ENCODE results near the gene SNCB. TPM values are rescaled to one million over a fixed set of nuclear protein-coding genes. Genes with fewer than 3 reads are reported as not detected.

SNCB gene
- total RNA-seq, 1 donor from 2014 or later, result not detected

DNA sequence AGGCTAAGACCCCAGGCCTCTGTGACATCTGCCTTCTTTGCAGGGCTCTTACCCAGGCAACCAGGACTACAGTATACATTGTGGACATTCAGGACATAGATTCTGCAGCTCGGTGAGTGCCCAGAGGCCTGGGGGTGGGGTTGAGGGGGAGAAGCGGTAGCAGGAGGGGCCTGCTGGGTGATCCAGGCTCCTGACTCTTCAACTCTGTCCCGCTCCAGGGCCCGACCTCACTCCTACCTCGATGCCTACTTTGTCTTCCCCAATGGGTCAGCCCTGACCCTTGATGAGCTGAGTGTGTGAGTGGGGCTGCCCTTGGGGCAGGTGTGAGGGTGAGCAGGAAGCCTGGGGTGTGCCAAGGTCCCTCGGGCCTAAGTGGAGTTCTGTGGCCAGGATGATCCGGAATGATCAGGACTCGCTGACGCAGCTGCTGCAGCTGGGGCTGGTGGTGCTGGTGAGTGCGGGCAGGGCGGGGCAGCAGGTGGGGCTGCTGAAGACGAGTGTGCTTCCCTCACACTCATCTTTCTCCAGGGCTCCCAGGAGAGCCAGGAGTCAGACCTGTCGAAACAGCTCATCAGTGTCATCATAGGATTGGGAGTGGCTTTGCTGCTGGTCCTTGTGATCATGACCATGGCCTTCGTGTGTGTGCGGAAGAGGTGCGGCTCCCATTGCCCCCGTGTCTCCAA is 40.2 kb downstream of the SNCB start:
- no peak for DNase-seq
- no peak for ATAC-seq
- intact Hi-C loops (cut with micrococcal nuclease), result no loop called here

- no peak for DNase-seq
- no peak for ATAC-seq
- intact Hi-C loops (cut with micrococcal nuclease), result no loop called here
These were observed 41.1 kb downstream of the SNCB start for GRCh38 chr5:176589039-176589769.

DNA sequence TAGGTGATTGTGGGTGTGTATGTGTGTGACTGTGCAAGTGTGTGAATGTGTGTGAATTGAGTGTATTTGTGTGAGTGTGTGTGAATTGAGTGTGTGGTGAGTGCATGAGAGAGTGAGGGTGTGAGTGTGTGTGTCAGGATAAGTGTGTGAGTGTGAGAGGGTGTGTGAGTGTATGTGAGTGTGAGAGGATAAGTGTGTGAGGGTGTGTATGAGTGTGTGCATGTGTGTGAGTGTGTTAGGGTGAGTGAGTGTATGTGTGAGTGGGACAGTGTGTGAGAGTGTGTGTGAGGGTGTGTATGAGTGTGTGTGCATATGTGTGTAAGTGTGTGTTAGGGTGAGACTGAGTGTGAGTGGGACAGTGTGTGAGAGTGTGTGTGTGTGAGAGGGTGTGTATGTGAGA is 42.0 kb downstream of the SNCB start:
- intact Hi-C loops (cut with micrococcal nuclease), result no loop called here
- no peak for DNase-seq
- ATAC-seq, result no peak

DNA sequence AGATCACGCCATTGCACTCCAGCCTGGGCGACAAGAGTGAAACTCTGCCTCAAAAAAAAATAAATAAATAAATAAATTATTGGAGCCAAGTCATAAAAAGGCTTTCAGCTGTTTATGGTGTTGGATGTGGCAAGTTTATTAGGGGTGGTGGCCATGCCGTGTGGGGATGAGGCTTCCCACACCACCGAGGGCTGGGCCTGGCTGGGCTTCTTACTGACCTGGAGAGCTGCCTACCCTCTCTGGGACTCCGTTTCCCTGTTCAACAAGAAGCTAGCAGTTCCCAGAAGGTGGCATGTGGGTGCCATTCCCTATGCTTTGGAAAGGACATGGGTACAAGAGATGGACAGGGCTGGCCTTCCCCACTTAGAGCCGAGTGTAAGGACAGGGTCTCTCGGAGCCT is 42.9 kb downstream of the SNCB start:
- DNase-seq, result no peak
- intact Hi-C loops (cut with micrococcal nuclease), result no loop called here
- ATAC-seq, result no peak

GRCh38 chr5:176583076-176583475 is 47.3 kb downstream of the SNCB start:
- DNase-seq (no peak), ATAC-seq (no peak)
- intact Hi-C loops (cut with micrococcal nuclease), result no loop called here

DNA sequence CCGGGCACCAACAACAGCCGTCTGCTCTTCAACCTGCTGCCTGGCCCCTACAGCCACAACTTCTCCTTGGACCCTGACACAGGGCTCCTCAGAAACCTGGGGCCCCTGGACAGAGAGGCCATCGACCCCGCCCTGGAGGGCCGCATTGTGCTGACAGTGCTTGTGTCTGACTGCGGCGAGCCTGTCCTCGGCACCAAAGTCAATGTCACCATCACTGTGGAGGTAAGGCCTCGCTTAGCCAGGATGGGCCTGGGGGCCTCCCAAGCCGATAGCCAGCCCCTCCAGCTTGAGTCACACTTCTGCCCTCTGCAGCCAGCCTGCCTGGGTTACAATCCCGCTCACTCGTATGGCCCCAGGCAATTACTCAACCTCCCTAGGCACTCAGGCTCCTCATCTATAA is 49.0 kb downstream of the SNCB start:
- intact Hi-C loops (cut with micrococcal nuclease), result no loop called here
- no peak for ATAC-seq
- no peak for DNase-seq

DNA sequence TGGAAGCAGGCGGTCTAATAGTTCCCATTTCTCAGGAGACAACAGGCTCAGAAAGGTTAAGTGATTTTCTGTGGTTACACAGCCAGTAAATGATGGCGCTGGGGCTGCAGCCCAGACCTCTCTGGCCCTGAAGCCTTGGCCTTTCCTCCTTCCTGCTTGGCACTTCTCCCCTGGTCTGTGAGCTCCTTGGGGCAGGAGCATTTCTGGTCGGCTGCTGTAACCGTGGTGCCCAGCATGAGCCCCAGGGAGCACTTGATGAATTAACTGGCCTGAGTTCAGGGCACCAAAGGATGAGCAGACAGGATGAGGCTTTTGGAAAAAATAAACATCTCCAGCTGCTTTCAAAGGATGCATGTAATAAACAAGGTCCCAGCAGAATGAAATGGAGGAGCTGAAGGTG is 51.0 kb downstream of the SNCB start:
- DNase-seq (no peak), ATAC-seq (no peak)
- intact Hi-C loops (cut with micrococcal nuclease), result no loop called here

- ATAC-seq (peak; percentile 58), DNase-seq (peak; percentile 53)
- intact Hi-C loops (cut with micrococcal nuclease), result no loop called here
These were observed 51.9 kb downstream of the SNCB start for GRCh38 chr5:176578391-176578808.

DNA sequence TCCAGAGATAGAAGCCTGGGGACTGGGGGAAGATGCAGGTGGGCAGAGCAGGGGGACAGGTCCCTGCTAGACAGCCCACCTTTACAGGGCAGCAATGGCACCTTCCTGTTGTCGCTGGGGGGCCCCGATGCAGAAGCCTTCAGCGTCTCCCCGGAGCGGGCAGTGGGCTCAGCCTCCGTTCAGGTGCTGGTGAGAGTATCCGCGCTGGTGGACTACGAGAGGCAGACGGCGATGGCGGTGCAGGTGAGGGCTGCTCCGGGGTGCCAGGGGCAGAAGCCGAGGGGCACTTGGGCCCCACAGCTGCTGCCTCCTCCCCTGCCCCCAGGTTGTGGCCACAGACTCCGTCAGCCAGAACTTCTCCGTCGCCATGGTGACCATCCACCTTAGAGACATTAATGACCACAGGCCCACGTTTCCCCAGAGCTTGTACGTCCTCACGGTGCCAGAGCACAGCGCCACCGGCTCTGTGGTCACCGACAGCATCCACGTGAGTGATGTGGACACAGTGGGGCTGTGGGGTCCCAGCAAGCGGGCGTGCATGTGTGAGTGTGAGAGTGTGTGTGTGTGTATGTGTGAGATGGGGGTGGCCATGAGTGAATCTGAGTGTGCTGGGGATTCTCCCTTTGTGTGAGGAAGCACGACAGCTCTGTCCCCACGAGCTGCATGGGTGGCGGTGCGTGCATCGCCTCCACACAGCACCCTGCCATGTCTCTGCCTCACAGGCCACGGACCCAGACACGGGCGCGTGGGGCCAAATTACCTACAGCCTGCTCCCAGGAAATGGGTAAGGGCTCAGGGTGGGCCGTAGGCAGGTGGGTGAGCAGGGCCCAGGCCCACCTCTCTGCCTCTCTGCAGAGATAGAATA is 52.8 kb downstream of the SNCB start:
- DNase-seq (no peak), ATAC-seq (no peak)
- intact Hi-C loops (cut with micrococcal nuclease), result no loop called here

DNA sequence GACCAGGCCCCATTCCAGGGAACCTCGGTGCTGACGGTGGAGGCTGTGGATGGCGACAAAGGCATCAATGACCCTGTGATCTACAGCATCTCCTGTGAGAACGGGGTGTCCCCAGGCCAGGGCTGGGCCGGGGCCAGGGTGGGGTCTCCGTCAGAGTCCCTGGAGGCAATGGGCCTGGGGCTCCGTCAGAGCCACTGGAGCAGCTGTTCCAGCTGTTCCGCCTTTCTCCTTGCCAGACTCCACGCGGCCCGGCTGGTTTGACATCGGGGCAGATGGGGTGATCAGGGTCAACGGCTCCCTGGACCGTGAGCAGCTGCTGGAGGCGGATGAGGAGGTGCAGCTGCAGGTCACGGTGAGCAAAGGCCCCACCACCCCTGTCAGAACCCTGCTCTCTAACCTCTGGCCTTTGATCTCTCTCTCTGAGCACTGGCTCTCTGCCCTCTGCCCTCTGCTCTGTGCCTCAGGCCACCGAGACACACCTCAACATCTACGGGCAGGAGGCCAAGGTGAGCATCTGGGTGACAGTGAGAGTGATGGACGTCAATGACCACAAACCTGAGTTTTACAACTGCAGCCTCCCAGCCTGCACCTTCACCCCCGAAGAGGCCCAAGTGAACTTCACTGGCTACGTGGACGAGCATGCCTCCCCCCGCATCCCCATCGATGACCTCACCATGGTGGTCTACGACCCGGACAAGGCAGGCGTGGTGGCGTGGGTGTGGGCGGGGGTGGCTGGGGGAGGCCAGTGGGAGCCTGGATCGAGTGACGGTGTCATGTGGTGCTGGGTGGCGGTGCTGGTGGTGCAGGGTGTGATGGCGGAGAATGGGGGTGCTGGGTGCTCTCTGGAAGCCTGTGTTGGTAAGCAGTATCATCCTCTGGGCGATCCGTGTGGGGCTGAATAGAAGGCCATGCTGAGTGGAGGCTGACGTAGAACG is 54.6 kb downstream of the SNCB start:
- intact Hi-C loops (cut with micrococcal nuclease), result no loop called here
- DNase-seq, result no peak
- no peak for ATAC-seq

GRCh38 chr5:176575066-176575465 is 55.3 kb downstream of the SNCB start:
- ATAC-seq, result no peak

DNA sequence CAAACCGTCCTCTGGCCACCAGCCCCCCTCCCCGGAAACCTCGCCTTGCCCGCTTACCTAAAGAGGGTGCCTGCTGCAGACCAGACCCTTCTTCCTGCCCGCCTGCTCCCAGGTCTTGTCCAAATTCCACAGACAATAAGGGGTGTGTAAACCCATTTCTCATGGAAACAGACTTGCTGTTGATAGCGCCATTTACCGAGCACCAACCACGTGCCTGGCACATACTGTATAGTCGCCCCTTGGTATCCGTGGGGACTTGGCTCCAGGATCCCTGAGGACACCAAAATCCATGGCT is 56.1 kb downstream of the SNCB start:
- no peak for DNase-seq
- intact Hi-C loops (cut with micrococcal nuclease), result no loop called here
- no peak for ATAC-seq

More at GRCh38 chr5:176575066-176575465, 55.3 kb downstream of the SNCB start:
- no peak for DNase-seq
- intact Hi-C loops (cut with micrococcal nuclease), result no loop called here

GRCh38 chr5:176573564-176574296 is 56.6 kb downstream of the SNCB start:
- ATAC-seq, result peak; percentile 91
- peak; percentile 82 for DNase-seq
- intact Hi-C loops (cut with micrococcal nuclease), result no loop called here

Small RNAs within 50 kb of the gene (microRNA-seq; reads per million reads assigned to microRNA genes)
- not detected for gene MIR4281 (ENCODE audit: borderline number of aligned reads)

Other genes with a start within 250 kb of the SNCB start
- 19.0 TPM for gene NOP16, start 241.9 kb downstream of the SNCB start, total RNA-seq
- gene HIGD2A, start 241.8 kb downstream of the SNCB start, total RNA-seq, result 222 TPM
- gene CLTB, start 214.0 kb downstream of the SNCB start, total RNA-seq, result 223 TPM
- gene FAF2, start 182.1 kb downstream of the SNCB start, total RNA-seq, result 16.2 TPM
- gene RNF44, start 93.1 kb downstream of the SNCB start, total RNA-seq, result 32.4 TPM
- gene CDHR2, start 81.2 kb downstream of the SNCB start, total RNA-seq, result 0.20 TPM
- 0.50 TPM for gene GPRIN1, start 20.4 kb downstream of the SNCB start, total RNA-seq
- gene EIF4E1B, start 141 bp upstream of the SNCB start, total RNA-seq, result not detected
- 31.7 TPM for gene TSPAN17, start 16.9 kb upstream of the SNCB start, total RNA-seq
- 0.22 TPM for gene UNC5A, start 180.0 kb upstream of the SNCB start, total RNA-seq